Neural cell (in vitro differentiated cells): Measurements from ENCODE around the gene PDHX. TPM values are rescaled to one million over a fixed set of nuclear protein-coding genes. Genes with fewer than 3 reads are reported as not detected.

ENCODE experiments used
- H2AFZ ChIP-seq: fragments of 200-600, 300-800 bp; sonication (generic), shearing (Covaris generic); 2 replicates; pipeline ENCODE4 v1.6.0; 2014; ENCODE audit warnings: low read depth, mild to moderate bottlenecking, antibody characterized with exemption, low read length, moderate library complexity
- H3F3A ChIP-seq: fragments of 200-600 bp; shearing (Covaris generic); 2 replicates; pipeline ENCODE4 v1.6.1; 2016; ENCODE audit warnings: mild to moderate bottlenecking, moderate library complexity, mixed read lengths, antibody characterized with exemption, low read length; ENCODE audit not compliant: insufficient read depth, poor library complexity, severe bottlenecking
- H3K27ac ChIP-seq: fragments of 200-600, 300-800 bp; sonication (generic), shearing (Covaris generic); 2 replicates; pipeline ENCODE4 v1.5.1; 2014; ENCODE audit warnings: mild to moderate bottlenecking, low read length, moderate library complexity
- H3K27me3 ChIP-seq: fragments of 300-800, 200-600 bp; sonication (generic), shearing (Covaris generic); 2 replicates; pipeline ENCODE4 v1.6.0; 2014; ENCODE audit warnings: mild to moderate bottlenecking, low read depth, low read length, moderate library complexity; ENCODE audit not compliant: insufficient read depth
- H3K36me3 ChIP-seq: fragments of 300-800, 200-600 bp; sonication (generic), shearing (Covaris generic); 2 replicates; pipeline ENCODE4 v1.5.1; 2014; ENCODE audit warnings: mild to moderate bottlenecking, antibody characterized with exemption, low read length, moderate library complexity; ENCODE audit not compliant: insufficient read depth
- H3K4me2 ChIP-seq: fragments of 300-800, 200-600 bp; sonication (generic), shearing (Covaris generic); 2 replicates; pipeline ENCODE4 v1.6.0; 2014; ENCODE audit warnings: mild to moderate bottlenecking, low read length
- H3K4me3 ChIP-seq: fragments of 300-800, 200-600 bp; sonication (generic), shearing (Covaris generic); 2 replicates; pipeline ENCODE4 v1.5.1; 2014; ENCODE audit warnings: mild to moderate bottlenecking, low read length, moderate library complexity
- H3K79me2 ChIP-seq: fragments of 200-600 bp; shearing (Covaris generic); replicated peaks from 2 replicates; pipeline ENCODE4 v1.6.0; 2014; ENCODE audit warnings: mild to moderate bottlenecking, low read length, moderate library complexity; ENCODE audit not compliant: insufficient read depth
- H3K9ac ChIP-seq: fragments of 300-800, 200-600 bp; sonication (generic), shearing (Covaris generic); 2 replicates; pipeline ENCODE4 v1.6.1; 2016; ENCODE audit warnings: mild to moderate bottlenecking, low read length, mixed read lengths
- H3K9me2 ChIP-seq: fragments of 200-600 bp; shearing (Covaris generic); 2 replicates; pipeline ENCODE4 v1.6.1; 2016; ENCODE audit warnings: mild to moderate bottlenecking, low read length, mixed read lengths; ENCODE audit not compliant: insufficient read depth
- H3K9me3 ChIP-seq: fragments of 200-600, 300-800 bp; sonication (generic), shearing (Covaris generic); 2 replicates; pipeline ENCODE4 v1.6.1; 2016; ENCODE audit warnings: mild to moderate bottlenecking, mixed run types, low read length, moderate library complexity, mixed read lengths
- H4K20me1 ChIP-seq: fragments of 200-600 bp; shearing (Covaris generic); 2 replicates; pipeline ENCODE4 v1.6.1; 2016; ENCODE audit warnings: mild to moderate bottlenecking, mixed run types; ENCODE audit not compliant: insufficient read depth
- CTCF ChIP-seq: fragments of 450-650 bp; IDR thresholded peaks from 2 replicates; pipeline ENCODE4 v1.5.1; 2014; ENCODE audit warnings: antibody characterized with exemption, mild to moderate bottlenecking, moderate library complexity; ENCODE audit not compliant: poor library complexity, severe bottlenecking
- EP300 ChIP-seq: fragments of 450-650 bp; conservative IDR thresholded peaks from 2 replicates; pipeline ENCODE4 v1.6.1; 2014; ENCODE audit warnings: antibody characterized with exemption, mild to moderate bottlenecking, moderate library complexity; ENCODE audit not compliant: poor library complexity, severe bottlenecking
- EZH2 ChIP-seq: fragments of 200-600, 300-800 bp; shearing (Covaris generic), sonication (generic); IDR thresholded peaks from 2 replicates; pipeline ENCODE4 v1.6.1; 2014; ENCODE audit warnings: antibody characterized with exemption, low read length, borderline replicate concordance, mild to moderate bottlenecking; ENCODE audit not compliant: insufficient read depth, poor library complexity, severe bottlenecking
- MXI1 ChIP-seq: fragments of 450-650 bp; conservative IDR thresholded peaks from 2 replicates; pipeline ENCODE4 v1.6.1; 2014; ENCODE audit warnings: antibody characterized with exemption, mild to moderate bottlenecking; ENCODE audit not compliant: poor library complexity, severe bottlenecking
- POLR2AphosphoS5 ChIP-seq: IDR thresholded peaks from 2 replicates; pipeline ENCODE4 v1.6.1; 2012
- RAD21 ChIP-seq: fragments of 450-650 bp; conservative IDR thresholded peaks from 2 replicates; pipeline ENCODE4 v1.6.1; 2014; ENCODE audit warnings: antibody characterized with exemption, mild to moderate bottlenecking, moderate library complexity
- REST ChIP-seq: IDR thresholded peaks from 2 replicates; pipeline ENCODE4 v1.6.1; 2012; ENCODE audit warnings: borderline replicate concordance
- SMC3 ChIP-seq: fragments of 450-650 bp; conservative IDR thresholded peaks from 2 replicates; pipeline ENCODE4 v1.6.1; 2014; ENCODE audit warnings: antibody characterized with exemption, mild to moderate bottlenecking, moderate library complexity; ENCODE audit not compliant: poor library complexity
- TAF1 ChIP-seq: IDR thresholded peaks from 2 replicates; pipeline ENCODE4 v1.6.1; 2012; ENCODE audit warnings: low read depth
- polyA plus RNA-seq: library from polyadenylated mRNA; depleted of rRNA; stranded (reverse); fragments of >200 nt; gene quantifications from 2 replicates; pipeline ENCODE4 v1.2.3, GENCODE V29; 2014

The PDHX gene
- polyA plus RNA-seq, 1 donor from 2014 or later: 59.8 TPM

- Histone ChIP-seq H3K9ac (no peak overlapping the region), H3K4me3 (no peak overlapping the region), H2AFZ (no peak overlapping the region), H3K79me2 (no peaks in the 10 kb centered on the region), H3K36me3 (peaks cover 3% of the 10 kb centered on the region), H3K27ac (no peak overlapping the region), H3K4me2 (no peak overlapping the region), H4K20me1 (no peaks in the 10 kb centered on the region), H3F3A (no peaks in the 10 kb centered on the region), H3K9me3 (no peaks in the 10 kb centered on the region), H3K27me3 (no peaks in the 10 kb centered on the region), H3K9me2 (no peaks in the 10 kb centered on the region)
- TF ChIP-seq EP300 (no peak), EZH2 (no peak), POLR2AphosphoS5 (no peak)
These were observed 48.4 kb downstream of the PDHX start for GRCh38 chr11:34964610-34965331.

GRCh38 chr11:34968862-34969261 lies 52.4 kb downstream of the PDHX start:
- Histone ChIP-seq H2AFZ (no peak overlapping the region), H3K9me2 (no peaks in the 10 kb centered on the region), H3K27ac (no peak overlapping the region), H3F3A (no peaks in the 10 kb centered on the region), H3K4me3 (no peak overlapping the region), H3K9me3 (no peaks in the 10 kb centered on the region), H3K36me3 (peaks cover 24% of the 10 kb centered on the region), H4K20me1 (no peaks in the 10 kb centered on the region), H3K9ac (no peak overlapping the region), H3K79me2 (no peaks in the 10 kb centered on the region), H3K4me2 (no peak overlapping the region), H3K27me3 (no peaks in the 10 kb centered on the region)
- no peak for TF ChIP-seq SMC3

DNA sequence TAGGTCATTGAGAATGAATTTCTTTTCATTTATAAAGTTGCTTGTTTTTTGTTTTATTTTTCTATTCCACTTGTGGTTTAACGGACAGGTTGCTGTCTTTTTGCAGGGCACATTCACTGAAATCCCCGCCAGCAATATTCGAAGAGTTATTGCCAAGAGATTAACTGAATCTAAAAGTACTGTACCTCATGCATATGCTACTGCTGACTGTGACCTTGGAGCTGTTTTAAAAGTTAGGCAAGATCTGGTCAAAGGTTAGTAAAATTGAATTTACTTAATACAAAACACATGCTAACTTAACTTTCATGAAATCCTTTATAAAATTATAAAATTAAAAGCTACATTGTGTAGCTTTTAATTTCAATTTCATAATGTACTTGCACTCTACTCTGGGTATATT lies 53.6 kb downstream of the PDHX start:
- Histone ChIP-seq H4K20me1 (no peaks in the 10 kb centered on the region), H2AFZ (no peak overlapping the region)

More for the DNA sequence above, 53.6 kb downstream of the PDHX start:
- Histone ChIP-seq H3K79me2 (no peaks in the 10 kb centered on the region), H3K9ac (no peak overlapping the region), H3K36me3 (peaks cover 24% of the 10 kb centered on the region), H3K9me3 (no peaks in the 10 kb centered on the region), H3K27ac (no peak overlapping the region), H3K4me2 (no peak overlapping the region), H3K4me3 (no peak overlapping the region), H3K9me2 (no peaks in the 10 kb centered on the region), H3K27me3 (no peaks in the 10 kb centered on the region), H3F3A (no peaks in the 10 kb centered on the region)
- no peak for TF ChIP-seq EP300
- no peak for TF ChIP-seq MXI1
- no peak for TF ChIP-seq EZH2
- TF ChIP-seq REST: no peak
- TF ChIP-seq SMC3: no peak
- no peak for TF ChIP-seq CTCF
- no peak for TF ChIP-seq TAF1
- TF ChIP-seq POLR2AphosphoS5: no peak
- no peak for TF ChIP-seq RAD21
